Measurements from ENCODE around the gene TBX2.

The TBX2 gene

DNA sequence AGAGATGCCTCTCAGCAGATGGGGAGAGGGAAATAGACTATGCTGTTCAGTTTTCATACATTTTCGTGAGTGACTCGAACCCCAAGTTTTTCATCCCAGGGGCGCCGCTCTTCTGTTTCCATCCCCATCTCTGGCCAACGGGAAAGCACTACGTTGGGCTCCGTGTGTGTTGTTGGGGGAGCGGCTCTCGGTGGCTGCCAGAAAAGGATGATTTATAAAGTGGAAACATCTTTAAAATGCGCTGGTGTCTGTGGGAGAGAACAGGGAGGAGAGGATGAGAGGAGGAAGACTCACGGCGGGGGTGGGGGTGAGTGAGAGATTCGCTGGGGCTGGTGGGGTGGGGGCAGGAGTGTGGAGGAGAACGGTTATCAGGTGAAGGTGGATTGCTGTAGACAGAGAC lies 58.4 kb downstream of the TBX2 start:
- TF ChIP-seq, protein P1, sequence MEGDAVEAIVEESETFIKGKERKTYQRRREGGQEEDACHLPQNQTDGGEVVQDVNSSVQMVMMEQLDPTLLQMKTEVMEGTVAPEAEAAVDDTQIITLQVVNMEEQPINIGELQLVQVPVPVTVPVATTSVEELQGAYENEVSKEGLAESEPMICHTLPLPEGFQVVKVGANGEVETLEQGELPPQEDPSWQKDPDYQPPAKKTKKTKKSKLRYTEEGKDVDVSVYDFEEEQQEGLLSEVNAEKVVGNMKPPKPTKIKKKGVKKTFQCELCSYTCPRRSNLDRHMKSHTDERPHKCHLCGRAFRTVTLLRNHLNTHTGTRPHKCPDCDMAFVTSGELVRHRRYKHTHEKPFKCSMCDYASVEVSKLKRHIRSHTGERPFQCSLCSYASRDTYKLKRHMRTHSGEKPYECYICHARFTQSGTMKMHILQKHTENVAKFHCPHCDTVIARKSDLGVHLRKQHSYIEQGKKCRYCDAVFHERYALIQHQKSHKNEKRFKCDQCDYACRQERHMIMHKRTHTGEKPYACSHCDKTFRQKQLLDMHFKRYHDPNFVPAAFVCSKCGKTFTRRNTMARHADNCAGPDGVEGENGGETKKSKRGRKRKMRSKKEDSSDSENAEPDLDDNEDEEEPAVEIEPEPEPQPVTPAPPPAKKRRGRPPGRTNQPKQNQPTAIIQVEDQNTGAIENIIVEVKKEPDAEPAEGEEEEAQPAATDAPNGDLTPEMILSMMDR (IDR thresholded peaks at IDR 0.05; ENCODE audit: low read depth, low read length, missing control alignments), result no peak
- no peak for DNase-seq (ENCODE audit: low read depth)
- in situ Hi-C loops (cut with HindIII; ENCODE audit: low sequenced_read_pairs), result no loop called here
- H3K4me3 ChIP-seq (ENCODE audit: low read depth, low read length), result no peak overlapping the region

GRCh38 chr17:61458421-61459141 lies 58.9 kb downstream of the TBX2 start:
- in situ Hi-C loops (cut with HindIII; ENCODE audit: low sequenced_read_pairs), result no loop called here
- no peak for DNase-seq (ENCODE audit: low read depth)
- TF ChIP-seq, protein P1 (IDR thresholded peaks at IDR 0.05; ENCODE audit: low read depth, low read length, missing control alignments), result no peak
- H3K4me3 ChIP-seq (ENCODE audit: low read depth, low read length), result no peak overlapping the region

Data from astrocyte of the cerebellum (primary cell).